ENCODE data around the gene CMTM5. TPM values are rescaled to one million over a fixed set of nuclear protein-coding genes. Genes with fewer than 3 reads are reported as not detected.

The CMTM5 gene
- total RNA-seq, 5 donors from 2014 or later (not counting 1 experiment from before 2014, with no cell fraction given), result not detected

GRCh38 chr14:23407516-23408306 lies 30.9 kb downstream of the CMTM5 start, which contains the start of gene MYH6:
TSS of gene MYH6 (minus strand) at chr14:23408273. CDS start at chr14:23407223, 1,050 bp downstream.
- Histone ChIP-seq H3K4me3 (ENCODE audit: control insufficient read depth in 1 of 2, extremely low read depth in 1 of 2, low read length in 1 of 2) (no peak within 1 kb of the TSS), H3K27me3 (replicated peaks in 1 of 2; ENCODE audit: control insufficient read depth in 2 of 2, extremely low read depth in 1 of 2, insufficient read depth in 2 of 2, low read length in 1 of 2) (peaks cover 0 to 53% of the 10 kb centered on the region in 2 experiments), H3K9me3 (no peaks in the 10 kb centered on the region), H3K4me1 (ENCODE audit: control insufficient read depth in 1 of 2, extremely low read depth in 1 of 2, insufficient read depth in 2 of 2, low read length in 2 of 2) (no peaks in the 10 kb centered on the region), H3K36me3 (ENCODE audit: control insufficient read depth in 2 of 2, extremely low read depth in 1 of 2, insufficient read depth in 1 of 2, low read length in 1 of 2) (no peaks in the 10 kb centered on the region), H3K27ac (ENCODE audit: low read length) (no peak within 1 kb of the TSS)
- Mint-ChIP-seq H3K36me3 (no peaks in the 10 kb centered on the region), H3K9me3 (no peaks in the 10 kb centered on the region), H3K4me3 (no peak within 1 kb of the TSS), H3K4me1 (no peaks in the 10 kb centered on the region), H3K27me3 (peaks cover 24 to 40% of the 10 kb centered on the region in 2 donors), H3K27ac (no peak within 1 kb of the TSS)
- ChIA-PET POLR2A (interaction anchor here in 1 of 2 donors (0.6 kb wide), 1 partner anchor 468 kb away, joined by 11 read pairs; no protein-coding TSS in a partner anchor), CTCF (no interaction called here)
- ATAC-seq (replicated peaks in 1 of 4) (no peak), DNase-seq (no peak)
- 75% methylated on average over 12 of the region's 15 CpGs for WGBS (ENCODE audit: insufficient coverage)

GRCh38 chr14:23408307-23408630 lies 31.4 kb downstream of the CMTM5 start:
- peaks cover 18 to 35% of the 10 kb centered on the region in 2 donors for H3K27me3 Mint-ChIP-seq
- no peak overlapping the region for H3K27ac Mint-ChIP-seq
- H3K9me3 Mint-ChIP-seq, result no peaks in the 10 kb centered on the region
- DNase-seq (no peak), ATAC-seq (replicated peaks in 1 of 4) (no peak)
- H3K4me3 Mint-ChIP-seq, result no peak overlapping the region
- ChIA-PET CTCF (no interaction called here), POLR2A (interaction anchor here in 1 of 2 donors (0.6 kb wide), 1 partner anchor 469 kb away, joined by 11 read pairs; no protein-coding TSS in a partner anchor)
- H3K36me3 Mint-ChIP-seq, result no peaks in the 10 kb centered on the region
- Histone ChIP-seq H3K27me3 (replicated peaks in 1 of 2; ENCODE audit: control insufficient read depth in 2 of 2, extremely low read depth in 1 of 2, insufficient read depth in 2 of 2, low read length in 1 of 2) (peaks cover 0 to 53% of the 10 kb centered on the region in 2 experiments), H3K4me3 (ENCODE audit: control insufficient read depth in 1 of 2, extremely low read depth in 1 of 2, low read length in 1 of 2) (no peak overlapping the region), H3K36me3 (ENCODE audit: control insufficient read depth in 2 of 2, extremely low read depth in 1 of 2, insufficient read depth in 1 of 2, low read length in 1 of 2) (no peaks in the 10 kb centered on the region), H3K27ac (ENCODE audit: low read length) (no peak overlapping the region), H3K4me1 (ENCODE audit: control insufficient read depth in 1 of 2, extremely low read depth in 1 of 2, insufficient read depth in 2 of 2, low read length in 2 of 2) (no peaks in the 10 kb centered on the region), H3K9me3 (no peaks in the 10 kb centered on the region)
- no peaks in the 10 kb centered on the region for H3K4me1 Mint-ChIP-seq
- 75% methylated on average over 5 of the region's 5 CpGs for WGBS (ENCODE audit: insufficient coverage)

GRCh38 chr14:23409475-23409874 lies 32.6 kb downstream of the CMTM5 start:
- Histone ChIP-seq H3K27me3 (replicated peaks in 1 of 2; ENCODE audit: control insufficient read depth in 2 of 2, extremely low read depth in 1 of 2, insufficient read depth in 2 of 2, low read length in 1 of 2) (peaks cover 0 to 54% of the 10 kb centered on the region in 2 experiments), H3K27ac (ENCODE audit: low read length) (no peak overlapping the region), H3K9me3 (no peaks in the 10 kb centered on the region), H3K4me1 (ENCODE audit: control insufficient read depth in 1 of 2, extremely low read depth in 1 of 2, insufficient read depth in 2 of 2, low read length in 2 of 2) (no peaks in the 10 kb centered on the region), H3K4me3 (ENCODE audit: control insufficient read depth in 1 of 2, extremely low read depth in 1 of 2, low read length in 1 of 2) (no peak overlapping the region), H3K36me3 (ENCODE audit: control insufficient read depth in 2 of 2, extremely low read depth in 1 of 2, insufficient read depth in 1 of 2, low read length in 1 of 2) (no peaks in the 10 kb centered on the region)
- ATAC-seq (replicated peaks in 1 of 4), result no peak
- no peak overlapping the region for H3K27ac Mint-ChIP-seq
- CTCF ChIA-PET, result no interaction called here
- no peak overlapping the region for H3K4me3 Mint-ChIP-seq
- no peak for DNase-seq
- no peaks in the 10 kb centered on the region for H3K4me1 Mint-ChIP-seq
- peaks cover 16 to 32% of the 10 kb centered on the region in 2 donors for H3K27me3 Mint-ChIP-seq
- POLR2A ChIA-PET, result interaction anchor here in 1 of 2 donors (0.6 kb wide), 1 partner anchor 1588 kb away, joined by 7 read pairs; no protein-coding TSS in a partner anchor
- H3K36me3 Mint-ChIP-seq, result no peaks in the 10 kb centered on the region
- WGBS (ENCODE audit: insufficient coverage), result no CpG with 5 or more reads among the region's 2 CpGs
- H3K9me3 Mint-ChIP-seq, result no peaks in the 10 kb centered on the region

- H3K4me1 ChIP-seq (ENCODE audit: control insufficient read depth in 1 of 2, extremely low read depth in 1 of 2, insufficient read depth in 2 of 2, low read length in 2 of 2), result no peaks in the 10 kb centered on the region
- H3K4me1 Mint-ChIP-seq, result no peaks in the 10 kb centered on the region
- 81% methylated on average over 9 of the region's 14 CpGs for WGBS (ENCODE audit: insufficient coverage)
- ChIA-PET CTCF (no interaction called here), POLR2A (interaction anchor here in 1 of 2 donors (0.6 kb wide), 1 partner anchor 1588 kb away, joined by 7 read pairs; no protein-coding TSS in a partner anchor)
- peaks cover 0 to 50% of the 10 kb centered on the region in 2 experiments for H3K27me3 ChIP-seq (replicated peaks in 1 of 2; ENCODE audit: control insufficient read depth in 2 of 2, extremely low read depth in 1 of 2, insufficient read depth in 2 of 2, low read length in 1 of 2)
- H3K9me3 ChIP-seq, result no peaks in the 10 kb centered on the region
- no peak overlapping the region for H3K4me3 ChIP-seq (ENCODE audit: control insufficient read depth in 1 of 2, extremely low read depth in 1 of 2, low read length in 1 of 2)
- H3K36me3 Mint-ChIP-seq, result no peaks in the 10 kb centered on the region
- H3K9me3 Mint-ChIP-seq, result no peaks in the 10 kb centered on the region
- H3K4me3 Mint-ChIP-seq, result no peak overlapping the region
- ATAC-seq (replicated peaks in 1 of 4) (no peak), DNase-seq (no peak)
- H3K27ac ChIP-seq (ENCODE audit: low read length), result no peak overlapping the region
- no peaks in the 10 kb centered on the region for H3K36me3 ChIP-seq (ENCODE audit: control insufficient read depth in 2 of 2, extremely low read depth in 1 of 2, insufficient read depth in 1 of 2, low read length in 1 of 2)
- H3K27ac Mint-ChIP-seq, result no peak overlapping the region
- peaks cover 16 to 27% of the 10 kb centered on the region in 2 donors for H3K27me3 Mint-ChIP-seq
Observed at GRCh38 chr14:23409966-23410635, 33.3 kb downstream of the CMTM5 start.

- 76% methylated on average over 10 of the region's 14 CpGs for WGBS (ENCODE audit: insufficient coverage)
- H3K27ac Mint-ChIP-seq, result no peak overlapping the region
- no peak for DNase-seq
- H3K9me3 Mint-ChIP-seq, result no peaks in the 10 kb centered on the region
- no peak overlapping the region for H3K4me3 Mint-ChIP-seq
- Histone ChIP-seq H3K4me3 (ENCODE audit: control insufficient read depth in 1 of 2, extremely low read depth in 1 of 2, low read length in 1 of 2) (no peak overlapping the region), H3K4me1 (ENCODE audit: control insufficient read depth in 1 of 2, extremely low read depth in 1 of 2, insufficient read depth in 2 of 2, low read length in 2 of 2) (no peaks in the 10 kb centered on the region), H3K27me3 (replicated peaks in 1 of 2; ENCODE audit: control insufficient read depth in 2 of 2, extremely low read depth in 1 of 2, insufficient read depth in 2 of 2, low read length in 1 of 2) (peaks cover 0 to 43% of the 10 kb centered on the region in 2 experiments), H3K27ac (ENCODE audit: low read length) (no peak overlapping the region), H3K36me3 (ENCODE audit: control insufficient read depth in 2 of 2, extremely low read depth in 1 of 2, insufficient read depth in 1 of 2, low read length in 1 of 2) (no peaks in the 10 kb centered on the region), H3K9me3 (no peaks in the 10 kb centered on the region)
- H3K36me3 Mint-ChIP-seq, result no peaks in the 10 kb centered on the region
- ChIA-PET POLR2A (no interaction called here), CTCF (no interaction called here)
- ATAC-seq (replicated peaks in 1 of 4), result no peak
- H3K27me3 Mint-ChIP-seq, result peaks cover 14 to 22% of the 10 kb centered on the region in 2 donors
- H3K4me1 Mint-ChIP-seq, result no peaks in the 10 kb centered on the region
Observed at GRCh38 chr14:23411563-23412525, 35.0 kb downstream of the CMTM5 start.

- DNase-seq, result no peak
- Mint-ChIP-seq H3K9me3 (no peaks in the 10 kb centered on the region), H3K4me1 (no peaks in the 10 kb centered on the region), H3K27ac (no peak overlapping the region), H3K36me3 (no peaks in the 10 kb centered on the region), H3K4me3 (no peak overlapping the region), H3K27me3 (peaks cover 12 to 14% of the 10 kb centered on the region in 2 donors)
- Histone ChIP-seq H3K4me1 (ENCODE audit: control insufficient read depth in 1 of 2, extremely low read depth in 1 of 2, insufficient read depth in 2 of 2, low read length in 2 of 2) (no peaks in the 10 kb centered on the region), H3K36me3 (ENCODE audit: control insufficient read depth in 2 of 2, extremely low read depth in 1 of 2, insufficient read depth in 1 of 2, low read length in 1 of 2) (no peaks in the 10 kb centered on the region), H3K4me3 (ENCODE audit: control insufficient read depth in 1 of 2, extremely low read depth in 1 of 2, low read length in 1 of 2) (no peak overlapping the region), H3K27ac (ENCODE audit: low read length) (no peak overlapping the region), H3K9me3 (no peaks in the 10 kb centered on the region), H3K27me3 (replicated peaks in 1 of 2; ENCODE audit: control insufficient read depth in 2 of 2, extremely low read depth in 1 of 2, insufficient read depth in 2 of 2, low read length in 1 of 2) (peaks cover 0 to 41% of the 10 kb centered on the region in 2 experiments)
- WGBS (ENCODE audit: insufficient coverage), result 87% methylated on average over 12 of the region's 16 CpGs
- POLR2A ChIA-PET, result no interaction called here
- CTCF ChIA-PET, result no interaction called here
- ATAC-seq (replicated peaks in 1 of 4), result no peak
Observed at GRCh38 chr14:23413681-23414080, 36.8 kb downstream of the CMTM5 start.
